IPS-15b (cell line): ENCODE data around the gene CNTNAP2.
A peak's percentile ranks its signal among the peaks of the same experiment; 100 is the strongest.
"Not testable (repeated sequence)": the region's sequence is repeated elsewhere in the genome, so short reads cannot be mapped to it uniquely, and the experiment has no call there.

Experiments used
- H3K27me3 ChIP-seq: one replicate; pipeline ENCODE4 v1.6.1; 2013; ENCODE audit warnings: low read length; ENCODE audit not compliant: control insufficient read depth, insufficient read depth
- H3K36me3 ChIP-seq: one replicate; pipeline ENCODE4 v1.6.1; 2013; ENCODE audit warnings: low read length; ENCODE audit not compliant: control insufficient read depth, insufficient read depth
- H3K4me1 ChIP-seq: one replicate; pipeline ENCODE4 v1.6.1; 2013; ENCODE audit warnings: mild to moderate bottlenecking, low read length; ENCODE audit not compliant: control insufficient read depth, insufficient read depth
- H3K4me3 ChIP-seq: one replicate; pipeline ENCODE4 v1.5.1; 2013; ENCODE audit warnings: low read depth, low read length
- H3K9ac ChIP-seq: one replicate; pipeline ENCODE4 v1.6.1; 2013; ENCODE audit warnings: low read depth, mild to moderate bottlenecking, low read length
- H3K9me3 ChIP-seq: one replicate; pipeline ENCODE4 v1.6.1; 2013; ENCODE audit warnings: mild to moderate bottlenecking, low read length; ENCODE audit not compliant: control insufficient read depth, insufficient read depth

Gene CNTNAP2

GRCh38 chr7:148331456-148331855, 2214.9 kb downstream of the CNTNAP2 start:
- not testable (repeated sequence) for H3K27me3 ChIP-seq, H3K9me3 ChIP-seq, H3K4me3 ChIP-seq, H3K4me1 ChIP-seq, H3K9ac ChIP-seq, H3K36me3 ChIP-seq

DNA sequence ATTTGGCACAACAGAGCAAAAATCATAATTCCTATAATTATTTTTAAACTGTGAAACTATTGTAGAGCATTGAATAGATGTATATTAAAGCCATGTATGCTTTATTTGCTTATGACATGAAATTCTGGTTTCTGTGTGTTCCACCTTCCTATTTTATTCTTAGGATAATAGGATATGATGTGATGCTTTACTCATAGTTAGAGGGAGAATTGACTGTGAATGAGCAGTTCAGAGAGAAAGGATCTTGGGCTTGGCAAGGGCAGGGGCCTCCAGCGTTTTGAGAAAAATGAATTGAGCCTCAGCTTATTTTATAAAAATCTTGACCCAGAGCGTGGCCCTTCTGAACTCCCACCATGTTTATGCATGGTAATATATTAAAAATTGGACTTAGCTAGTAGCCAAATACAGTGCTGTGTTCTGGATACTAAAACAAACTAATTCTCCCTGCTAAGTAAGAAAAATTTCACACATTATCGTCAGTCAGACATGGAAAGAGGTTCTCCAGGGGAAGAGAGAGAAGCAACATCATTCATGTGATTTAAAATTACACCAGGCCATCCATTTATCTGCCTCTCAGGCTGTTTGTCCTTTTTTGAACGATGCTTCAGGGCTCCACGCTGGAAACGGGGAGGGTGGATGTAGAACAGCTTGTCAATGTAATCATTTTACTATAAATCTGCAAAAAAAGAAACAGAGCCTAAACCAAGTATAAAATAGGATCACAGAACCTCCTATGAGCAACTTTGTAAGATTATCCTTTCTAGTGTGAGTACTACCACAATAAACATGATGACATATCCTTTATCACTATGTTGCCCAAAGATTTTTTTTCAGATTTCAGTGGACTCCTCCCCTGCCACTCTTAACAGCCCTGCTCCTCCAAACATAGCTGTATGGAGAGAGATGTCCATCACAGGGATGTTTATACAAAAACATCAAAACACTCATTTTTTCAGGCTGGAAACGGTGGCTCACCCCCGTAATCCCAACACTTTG, 2215.9 kb downstream of the CNTNAP2 start:
- H3K4me3 ChIP-seq: no peak overlapping the region
- H3K27me3 ChIP-seq: no peaks in the 10 kb centered on the region
- H3K9me3 ChIP-seq: no peaks in the 10 kb centered on the region
- H3K36me3 ChIP-seq: no peaks in the 10 kb centered on the region
- no peak overlapping the region for H3K9ac ChIP-seq
- H3K4me1 ChIP-seq: peaks cover 12% of the 10 kb centered on the region

DNA sequence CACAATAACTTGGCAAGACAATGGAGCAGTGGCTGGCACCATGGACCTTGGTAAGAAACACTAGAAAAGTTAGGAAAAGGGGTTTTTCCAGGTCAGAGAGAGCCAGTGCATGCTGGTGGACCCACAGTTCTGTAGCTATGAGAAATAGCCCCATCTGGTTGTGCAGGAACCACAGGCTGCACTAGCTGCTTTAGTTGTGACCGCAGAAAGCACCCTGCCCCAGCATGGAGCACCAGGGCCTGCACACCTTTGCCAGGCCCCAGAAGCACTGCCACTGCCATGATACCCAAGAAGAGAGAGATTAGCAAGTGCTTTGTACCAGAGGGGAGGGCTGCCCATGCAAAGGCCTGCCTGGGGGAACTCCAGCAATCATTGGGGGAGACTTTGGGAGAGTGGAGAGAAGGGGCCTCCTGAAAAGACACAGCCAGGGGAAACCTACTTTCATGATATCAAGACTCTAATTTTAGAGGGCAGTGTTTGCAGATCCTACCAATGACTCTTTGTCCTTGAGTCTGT, 2217.9 kb downstream of the CNTNAP2 start:
- Histone ChIP-seq H3K9ac (no peak overlapping the region), H3K27me3 (no peaks in the 10 kb centered on the region), H3K4me3 (no peak overlapping the region), H3K36me3 (no peaks in the 10 kb centered on the region), H3K9me3 (no peaks in the 10 kb centered on the region), H3K4me1 (peaks cover 16% of the 10 kb centered on the region)

GRCh38 chr7:148334959-148335577, 2218.5 kb downstream of the CNTNAP2 start:
- no peaks in the 10 kb centered on the region for H3K36me3 ChIP-seq
- H3K4me3 ChIP-seq: no peak overlapping the region
- H3K9me3 ChIP-seq: no peaks in the 10 kb centered on the region
- no peaks in the 10 kb centered on the region for H3K27me3 ChIP-seq
- no peak overlapping the region for H3K9ac ChIP-seq
- peaks cover 16% of the 10 kb centered on the region for H3K4me1 ChIP-seq

DNA sequence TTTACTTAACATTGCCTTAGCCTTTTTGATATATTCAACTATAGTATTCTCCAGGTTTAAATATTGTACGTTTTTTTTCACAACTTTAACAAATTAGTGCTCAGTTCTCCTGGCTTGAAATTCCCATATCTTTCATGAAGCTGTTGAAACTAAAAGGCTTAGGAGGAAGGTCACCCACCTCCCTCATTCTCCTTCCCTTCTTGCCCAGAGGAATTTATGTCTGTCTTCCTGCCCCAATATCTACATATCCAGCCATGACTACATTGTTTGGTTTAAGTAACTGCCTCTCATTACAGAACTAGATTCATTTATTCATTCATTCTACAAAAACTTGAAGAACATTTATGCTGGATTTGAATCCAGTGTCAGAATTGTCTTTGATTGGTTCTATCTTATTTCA, 2219.2 kb downstream of the CNTNAP2 start:
- no peak overlapping the region for H3K9ac ChIP-seq
- no peaks in the 10 kb centered on the region for H3K36me3 ChIP-seq
- H3K9me3 ChIP-seq: no peaks in the 10 kb centered on the region
- no peak overlapping the region for H3K4me3 ChIP-seq
- peaks cover 16% of the 10 kb centered on the region for H3K4me1 ChIP-seq
- no peaks in the 10 kb centered on the region for H3K27me3 ChIP-seq

DNA sequence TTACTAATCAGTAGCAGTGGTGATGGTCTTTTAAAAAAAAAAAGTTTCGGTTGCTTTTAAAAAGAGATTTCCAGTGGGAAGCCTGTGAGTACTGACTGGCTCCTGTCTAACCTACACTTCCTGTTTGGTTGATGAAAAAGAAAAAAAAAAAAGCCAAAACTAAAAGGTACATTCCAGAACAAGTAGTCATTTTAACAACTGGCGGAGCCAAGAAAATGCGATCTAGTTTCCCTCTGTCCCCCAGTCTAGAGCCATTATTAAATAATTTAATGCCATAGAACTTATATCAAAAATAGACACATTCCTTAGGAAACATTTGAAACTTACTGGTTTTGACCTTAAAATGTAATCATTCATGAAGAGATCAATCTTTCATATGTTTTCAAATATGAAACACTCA, 2219.8 kb downstream of the CNTNAP2 start:
- no peak overlapping the region for H3K9ac ChIP-seq
- peaks cover 16% of the 10 kb centered on the region for H3K4me1 ChIP-seq
- no peak overlapping the region for H3K4me3 ChIP-seq
- H3K9me3 ChIP-seq: no peaks in the 10 kb centered on the region
- no peaks in the 10 kb centered on the region for H3K27me3 ChIP-seq
- H3K36me3 ChIP-seq: no peaks in the 10 kb centered on the region

DNA sequence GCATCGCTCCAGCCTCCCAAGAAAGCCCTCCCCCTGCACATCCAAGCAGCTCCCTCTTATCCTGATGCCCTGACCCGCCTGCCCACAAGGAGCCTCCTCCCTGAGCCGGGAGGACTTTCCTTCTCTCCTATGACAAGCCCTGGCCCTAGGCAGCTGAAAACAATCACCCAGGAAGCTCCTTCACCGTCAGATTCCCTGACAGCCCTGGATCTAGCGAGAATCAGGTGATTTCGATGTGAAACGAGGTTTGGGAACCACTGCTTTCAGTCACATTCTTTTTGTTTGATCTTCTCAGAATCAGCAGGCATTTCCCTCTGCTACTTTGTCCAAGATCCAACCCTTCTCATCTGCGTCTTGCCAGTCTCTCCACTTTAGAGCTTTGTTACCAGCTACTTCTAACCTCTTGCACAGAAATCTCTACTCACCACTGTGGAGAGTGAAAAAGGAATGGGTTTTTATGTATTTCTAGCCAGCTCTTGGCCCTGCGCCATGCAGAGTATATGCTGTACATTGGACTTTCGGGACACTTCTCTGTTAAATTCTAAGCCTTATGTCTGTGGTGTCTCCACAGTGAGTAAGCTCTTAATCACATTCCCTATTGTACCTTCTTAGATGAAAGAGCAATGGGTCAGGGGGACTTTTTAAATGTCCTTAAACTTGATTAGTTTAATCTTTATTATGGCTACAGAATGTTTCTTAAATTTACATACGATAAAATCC, 2220.8 kb downstream of the CNTNAP2 start:
- Histone ChIP-seq H3K4me1 (peaks cover 23% of the 10 kb centered on the region), H3K27me3 (no peaks in the 10 kb centered on the region), H3K9me3 (no peaks in the 10 kb centered on the region), H3K9ac (no peak overlapping the region), H3K4me3 (no peak overlapping the region), H3K36me3 (no peaks in the 10 kb centered on the region)

DNA sequence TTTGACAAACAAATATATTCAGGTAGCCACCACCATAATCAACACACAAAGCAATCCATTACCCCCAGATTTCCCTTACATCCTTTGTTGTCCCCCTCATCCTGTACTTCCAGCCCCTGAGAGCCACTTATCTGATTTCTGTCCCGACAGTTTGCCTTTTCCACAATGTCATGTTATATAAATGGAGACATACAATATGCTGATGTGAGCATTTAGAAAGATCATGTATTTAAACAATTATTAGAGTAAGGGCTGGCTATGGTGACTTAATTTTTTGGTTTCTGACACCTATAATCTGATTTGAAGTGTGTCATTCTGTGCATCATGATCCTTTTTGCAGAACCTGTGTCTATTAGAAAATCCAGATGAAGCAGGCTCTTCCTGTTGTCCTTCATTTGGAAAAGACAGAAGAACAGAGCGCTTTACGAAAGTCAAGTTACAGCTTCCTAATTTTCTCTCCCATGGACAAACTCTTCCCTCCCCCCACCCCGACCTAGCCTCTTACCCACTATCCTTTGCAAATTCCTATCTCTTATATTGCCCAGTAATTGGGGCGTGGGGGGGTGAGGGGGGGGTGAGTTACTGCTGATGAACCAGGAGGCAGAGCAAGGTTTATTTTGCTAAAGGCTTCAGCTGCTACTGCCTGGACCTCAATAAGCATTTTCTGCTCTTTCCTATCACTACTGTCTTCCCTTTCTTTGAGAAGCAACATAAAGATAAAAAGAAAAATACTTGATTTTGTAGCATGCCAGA, 2221.6 kb downstream of the CNTNAP2 start:
- Histone ChIP-seq H3K27me3 (no peaks in the 10 kb centered on the region), H3K36me3 (no peaks in the 10 kb centered on the region), H3K9me3 (no peaks in the 10 kb centered on the region), H3K9ac (no peak overlapping the region), H3K4me3 (no peak overlapping the region), H3K4me1 (peaks cover 23% of the 10 kb centered on the region)

- H3K36me3 ChIP-seq: no peaks in the 10 kb centered on the region
- H3K9me3 ChIP-seq: no peaks in the 10 kb centered on the region
- no peaks in the 10 kb centered on the region for H3K27me3 ChIP-seq
- no peak overlapping the region for H3K9ac ChIP-seq
- H3K4me1 ChIP-seq: peaks cover 20% of the 10 kb centered on the region
- peak overlapping the region; percentile 78 for H3K4me3 ChIP-seq
Measured at GRCh38 chr7:148340438-148341280, 2224.1 kb downstream of the CNTNAP2 start.

DNA sequence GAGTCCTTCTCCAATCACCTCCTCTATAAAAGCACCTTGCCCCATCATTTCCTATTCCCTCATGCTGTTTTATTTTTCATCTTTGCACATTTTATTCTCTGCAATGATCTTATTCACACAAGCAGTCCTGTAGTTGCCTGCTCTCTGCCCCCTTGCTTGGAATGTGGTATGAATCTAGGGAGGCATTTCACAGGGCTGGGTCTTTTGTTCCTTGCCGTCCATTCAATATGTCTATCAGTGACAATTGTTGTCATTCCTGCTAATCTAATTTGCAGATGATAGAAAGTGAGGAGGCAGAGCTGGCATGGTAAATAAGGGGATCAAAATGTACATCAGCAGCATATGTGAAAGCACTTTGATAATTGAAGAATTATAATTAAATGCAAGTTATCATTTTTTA, 2227.8 kb downstream of the CNTNAP2 start:
- no peaks in the 10 kb centered on the region for H3K36me3 ChIP-seq

More for the DNA sequence above, 2227.8 kb downstream of the CNTNAP2 start:
- Histone ChIP-seq H3K4me1 (peaks cover 7% of the 10 kb centered on the region), H3K27me3 (no peaks in the 10 kb centered on the region), H3K9me3 (no peaks in the 10 kb centered on the region), H3K4me3 (no peak overlapping the region), H3K9ac (no peak overlapping the region)
